EL (cell line): ENCODE data around the gene HAUS7.

Source experiments
- DNase-seq: peaks from one replicate; pipeline ENCODE4 v3.0.0-alpha.2; 2016

Gene HAUS7

GRCh38 chrX:153498453-153498852 is 28.1 kb upstream of the HAUS7 start:
- DNase-seq = no peak

GRCh38 chrX:153496590-153496959 is 26.2 kb upstream of the HAUS7 start:
- no peak for DNase-seq

GRCh38 chrX:153495903-153496589 is 25.7 kb upstream of the HAUS7 start:
- no peak for DNase-seq

DNA sequence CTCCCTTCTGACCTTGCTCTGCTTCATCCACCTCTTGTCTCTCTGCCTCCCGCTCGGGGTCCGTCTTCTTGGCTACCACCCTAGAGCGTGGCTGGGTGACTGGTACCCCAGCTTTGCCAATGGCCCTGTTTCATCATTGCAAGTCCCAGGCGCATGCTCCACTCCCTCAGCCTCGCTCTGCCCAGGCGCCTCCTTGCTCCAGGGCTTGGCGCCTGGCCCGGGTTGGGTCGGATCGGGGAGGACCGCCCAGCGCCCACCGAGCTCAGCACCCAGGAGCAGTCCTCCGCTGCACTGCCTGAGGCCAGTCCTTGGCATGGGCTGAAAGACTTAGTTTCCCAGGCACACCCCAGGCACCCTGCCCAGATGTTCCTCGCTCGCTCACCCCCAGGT is 25.0 kb upstream of the HAUS7 start:
- peak; percentile 68 for DNase-seq

- DNase-seq = peak; percentile 65
Observed at GRCh38 chrX:153494541-153495361, 24.4 kb upstream of the HAUS7 start, which contains the start of gene BGN. Gene BGN (plus strand): TSS chrX:153494980. CDS start chrX:153504632, 9,652 bp downstream.

DNA sequence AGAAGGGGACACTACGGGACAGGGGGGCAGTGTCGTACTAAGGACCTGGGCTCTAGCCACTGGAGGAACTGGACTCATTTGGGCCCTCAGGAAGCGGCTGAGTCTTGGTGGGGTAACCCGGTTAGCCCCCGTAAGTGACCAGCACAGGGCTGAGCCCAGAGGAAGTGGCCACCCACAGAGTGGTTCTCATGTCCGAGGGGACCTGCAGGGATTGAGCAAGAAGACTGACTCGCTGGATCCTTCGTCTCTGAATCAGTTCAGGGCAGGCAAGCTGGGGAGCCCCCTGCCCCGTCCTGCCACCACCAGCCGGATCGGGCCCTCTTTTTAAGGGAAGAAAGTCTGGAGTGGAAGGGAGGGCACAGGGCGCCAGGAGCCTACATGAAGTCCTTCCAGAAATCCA is 23.7 kb upstream of the HAUS7 start:
- DNase-seq = peak; percentile 34

- no peak for DNase-seq
Observed at GRCh38 chrX:153493085-153493484, 22.7 kb upstream of the HAUS7 start.

DNA sequence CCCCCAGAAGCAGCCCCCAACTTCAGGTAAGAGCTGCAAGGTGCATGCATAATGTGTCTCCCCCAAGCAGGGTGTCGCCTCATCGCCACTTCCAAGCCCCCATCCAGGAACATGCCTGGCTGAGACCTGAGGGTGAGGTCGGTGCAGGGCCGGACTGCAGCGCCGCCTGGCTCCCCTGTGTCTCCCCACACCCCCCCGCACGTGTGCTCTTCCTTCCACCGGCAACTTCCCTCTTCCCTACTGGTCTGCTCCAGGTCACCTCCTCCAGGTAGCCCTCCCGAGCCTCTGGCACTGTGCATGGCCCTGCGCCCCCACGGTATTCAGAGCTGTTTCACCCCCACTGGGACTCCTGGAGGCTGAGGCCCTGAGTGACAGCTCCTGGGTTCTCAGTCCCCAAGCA is 22.2 kb upstream of the HAUS7 start:
- DNase-seq = no peak

- DNase-seq = no peak
Observed at GRCh38 chrX:153491918-153492317, 21.5 kb upstream of the HAUS7 start.

DNA sequence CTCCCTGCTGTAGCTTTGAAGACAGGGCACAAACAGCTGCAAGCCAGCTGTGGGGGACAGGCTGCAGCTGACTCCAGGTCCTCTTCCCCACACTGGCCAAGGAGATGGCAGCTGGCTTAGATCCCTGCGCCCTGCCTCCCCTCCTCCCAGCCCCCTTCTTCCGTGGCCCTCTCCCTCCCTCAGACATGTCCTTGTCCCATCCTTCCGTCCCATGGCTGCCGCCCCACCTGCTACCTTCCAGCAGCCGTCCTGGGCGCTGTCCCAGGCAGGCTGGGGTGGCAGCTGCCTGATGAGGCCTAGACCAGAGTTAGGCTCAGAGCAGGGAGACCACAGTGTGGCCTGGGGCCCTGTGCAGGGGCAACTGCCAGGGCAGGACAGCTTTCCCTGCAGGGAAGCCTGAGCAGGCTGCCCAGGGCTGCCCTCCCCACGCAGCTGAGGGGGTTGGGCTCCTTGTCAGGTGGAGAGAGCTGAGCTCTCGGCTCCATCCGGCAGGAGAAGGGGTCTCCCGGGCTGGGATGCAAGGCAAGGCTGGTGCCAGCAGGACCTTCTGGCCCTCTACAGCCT is 21.1 kb upstream of the HAUS7 start:
- no peak for DNase-seq

DNA sequence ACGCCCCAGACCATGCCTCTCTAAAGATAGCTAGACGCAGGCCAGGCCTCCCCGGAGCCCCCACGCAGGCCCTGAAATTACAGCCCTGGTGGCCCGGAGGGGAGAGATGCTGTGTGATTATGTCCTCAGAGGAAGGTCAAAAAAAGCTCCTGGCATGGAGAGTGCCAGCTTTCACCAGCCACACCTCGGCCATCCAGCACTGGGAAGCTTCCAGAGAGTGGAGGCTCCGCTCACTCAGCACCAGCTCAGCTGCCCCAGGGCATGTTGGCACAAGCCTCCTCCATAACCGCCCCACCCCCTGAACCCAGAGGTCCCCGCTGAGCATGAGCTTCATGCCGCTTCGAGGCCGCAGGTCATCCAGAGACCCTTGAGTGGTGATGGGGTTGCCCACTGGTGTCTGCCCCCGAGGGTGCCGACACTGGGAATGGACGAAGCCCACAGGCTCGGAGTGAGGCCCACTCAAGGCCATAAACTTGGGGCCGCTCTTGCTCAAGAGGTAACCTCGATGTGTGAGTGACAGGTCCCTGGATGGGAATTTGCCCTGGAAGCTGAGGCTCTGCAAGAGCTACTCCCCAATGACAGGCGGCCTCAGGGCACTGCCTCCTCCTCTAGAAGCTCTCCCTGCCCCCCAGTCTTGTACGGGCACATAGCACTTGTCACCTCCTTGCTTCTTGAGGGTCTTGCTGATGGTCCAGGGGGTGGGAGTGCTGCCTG is 20.0 kb upstream of the HAUS7 start:
- no peak for DNase-seq

DNA sequence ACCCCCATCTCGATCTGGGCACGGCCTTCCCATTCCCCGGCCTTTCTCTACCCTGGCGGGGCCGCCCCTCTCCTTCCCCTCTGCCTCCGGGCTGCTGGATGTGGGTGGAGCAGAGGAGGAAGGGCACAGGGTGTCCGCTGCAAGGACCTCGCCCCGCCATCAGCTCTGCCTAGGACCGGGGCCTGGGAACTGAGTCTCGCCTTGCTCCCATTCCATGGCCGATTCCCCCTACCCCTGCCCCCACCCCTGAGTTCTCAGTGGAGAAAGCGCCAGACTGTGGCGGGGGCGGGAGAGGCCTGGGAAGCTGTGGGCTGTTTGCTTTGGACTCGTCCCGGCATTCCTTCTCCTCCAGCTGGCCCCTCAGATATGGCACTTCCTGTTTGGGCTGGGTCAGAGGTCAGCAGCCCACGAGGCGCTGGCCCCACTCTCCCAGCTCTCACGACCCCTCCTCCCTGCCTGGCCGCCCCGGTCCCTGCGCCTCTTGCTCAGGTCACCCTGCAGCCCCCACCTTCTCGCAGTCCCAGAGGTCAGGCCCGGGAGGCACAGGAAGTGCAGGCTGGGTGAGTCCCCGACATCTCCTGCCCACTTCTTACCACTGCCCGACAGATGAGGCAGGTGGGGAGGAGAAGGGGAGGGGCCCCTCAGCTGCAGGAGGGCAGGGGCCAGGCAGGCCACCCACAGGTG is 18.0 kb upstream of the HAUS7 start:
- peak; percentile 56 for DNase-seq

- DNase-seq = no peak
Observed at GRCh38 chrX:153487590-153488071, 17.3 kb upstream of the HAUS7 start.

DNA sequence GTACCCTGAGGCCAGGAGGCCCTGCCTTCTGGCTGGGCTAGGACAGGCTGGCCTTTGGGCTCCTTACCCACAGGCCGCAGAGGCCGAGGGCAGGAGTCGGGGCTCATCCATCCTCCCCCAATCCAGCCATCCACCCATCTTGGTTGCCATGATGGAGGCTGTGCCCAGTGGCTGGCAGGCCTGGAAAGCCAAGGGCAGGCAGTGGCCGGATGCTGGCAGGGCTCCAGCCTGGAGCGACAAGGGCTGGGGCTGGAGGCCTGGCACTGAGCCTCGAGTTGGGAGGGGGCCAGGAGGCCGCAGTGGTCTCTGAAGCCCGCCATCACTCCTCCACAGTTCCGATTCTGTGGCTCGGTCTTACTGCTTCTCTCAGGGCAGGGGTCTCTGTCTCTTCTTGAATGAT is 15.8 kb upstream of the HAUS7 start:
- no peak for DNase-seq

DNA sequence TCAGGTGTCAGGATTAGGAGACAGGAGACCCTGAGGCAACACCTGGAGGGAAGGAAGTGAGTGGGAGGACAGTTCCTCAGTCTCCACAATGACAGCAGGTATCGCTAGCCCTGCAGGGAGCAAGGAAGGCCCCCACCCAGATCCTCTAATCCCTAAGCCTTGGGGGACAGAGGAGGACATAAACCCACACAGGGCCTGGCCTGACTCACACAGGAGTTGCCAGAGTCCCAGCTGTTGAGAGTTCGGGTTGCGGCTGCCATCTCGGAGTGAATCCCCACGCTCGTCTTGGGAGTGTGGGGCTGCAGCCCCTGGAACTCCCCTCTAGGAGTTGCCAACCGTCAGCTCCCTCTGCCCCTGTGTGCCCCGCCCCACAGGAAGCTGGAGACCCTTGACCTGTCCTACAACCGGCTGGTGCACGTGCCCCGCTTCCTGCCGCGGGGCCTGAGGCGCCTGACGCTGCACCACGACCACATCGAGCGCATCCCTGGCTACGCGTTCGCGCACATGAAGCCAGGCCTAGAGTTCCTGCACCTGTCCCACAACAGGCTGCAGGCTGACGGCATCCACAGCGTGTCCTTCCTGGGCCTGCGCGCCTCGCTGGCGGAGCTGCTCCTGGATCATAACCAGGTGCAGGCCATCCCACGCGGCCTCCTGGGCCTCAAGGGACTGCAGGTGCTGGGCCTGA is 15.2 kb upstream of the HAUS7 start:
- no peak for DNase-seq

DNA sequence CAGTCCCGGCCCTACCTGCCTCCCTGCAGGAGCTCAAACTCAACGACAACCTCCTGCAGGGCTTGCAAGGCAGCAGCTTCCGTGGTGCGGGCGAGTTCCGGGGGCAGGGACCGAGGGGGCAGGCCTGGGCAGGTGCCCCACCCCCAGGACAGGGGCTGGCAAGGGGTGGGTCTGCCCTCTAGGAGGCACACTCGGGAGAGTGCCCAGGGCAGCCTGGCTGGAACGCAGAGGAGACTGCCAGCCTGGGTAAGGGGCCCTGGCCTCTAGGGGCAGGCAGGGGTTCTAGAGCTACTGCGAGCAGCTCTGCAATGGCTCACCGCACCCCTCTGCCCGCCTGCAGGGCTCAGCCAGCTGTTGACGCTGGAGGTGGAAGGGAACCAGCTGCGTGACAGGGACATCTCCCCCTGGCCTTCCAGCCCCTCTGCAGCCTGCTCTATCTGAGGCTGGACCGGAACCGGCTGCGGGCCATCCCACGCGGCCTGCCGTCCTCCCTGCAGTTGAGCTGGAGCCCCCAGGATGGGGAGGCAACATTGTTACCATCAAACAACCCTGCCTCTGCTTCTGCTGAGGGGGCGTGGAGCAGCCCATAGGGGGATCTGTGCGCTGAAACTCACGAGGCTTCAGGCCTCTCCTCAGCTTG is 12.1 kb upstream of the HAUS7 start:
- DNase-seq = no peak

DNA sequence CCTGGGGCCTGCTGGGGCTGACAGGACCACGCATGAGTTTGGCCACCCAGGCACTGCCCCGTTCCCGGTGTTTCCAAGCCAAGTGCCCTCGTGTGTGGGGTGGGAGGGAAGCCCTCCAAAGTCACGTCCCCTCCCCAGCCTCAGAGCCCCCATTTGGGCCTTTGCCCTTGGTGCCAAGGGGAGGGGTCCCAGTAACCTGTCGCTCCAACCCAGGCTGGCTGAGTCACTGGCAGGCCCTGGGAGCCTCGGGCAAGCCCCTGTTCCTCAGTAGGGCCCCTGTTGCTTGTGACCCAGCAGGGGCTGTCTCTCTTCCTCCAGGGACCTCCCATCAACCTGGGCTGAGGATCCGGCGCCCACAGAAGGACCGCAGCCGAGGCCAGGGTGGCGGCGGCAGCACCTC is 10.7 kb upstream of the HAUS7 start:
- no peak for DNase-seq

DNA sequence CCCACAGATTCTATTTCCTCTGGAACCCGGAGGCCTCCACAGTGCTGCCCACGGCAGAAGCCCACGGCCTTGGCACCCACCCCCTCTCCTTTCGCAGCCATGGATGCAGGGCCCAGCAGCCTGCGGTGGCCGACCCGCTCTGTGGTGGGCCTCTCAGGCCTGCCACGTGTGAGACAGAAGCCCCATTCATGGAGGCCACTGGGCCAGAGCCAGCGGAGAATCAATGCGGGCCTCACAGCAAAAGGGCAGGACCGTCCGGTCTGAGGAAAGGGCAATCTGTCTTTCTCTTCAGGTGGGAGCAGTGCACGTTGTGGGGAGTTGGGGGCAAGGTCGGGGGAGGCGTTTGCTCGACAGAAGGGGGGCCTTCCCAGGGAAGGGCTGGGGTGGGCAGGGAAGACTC is 8.4 kb upstream of the HAUS7 start:
- DNase-seq = no peak

DNA sequence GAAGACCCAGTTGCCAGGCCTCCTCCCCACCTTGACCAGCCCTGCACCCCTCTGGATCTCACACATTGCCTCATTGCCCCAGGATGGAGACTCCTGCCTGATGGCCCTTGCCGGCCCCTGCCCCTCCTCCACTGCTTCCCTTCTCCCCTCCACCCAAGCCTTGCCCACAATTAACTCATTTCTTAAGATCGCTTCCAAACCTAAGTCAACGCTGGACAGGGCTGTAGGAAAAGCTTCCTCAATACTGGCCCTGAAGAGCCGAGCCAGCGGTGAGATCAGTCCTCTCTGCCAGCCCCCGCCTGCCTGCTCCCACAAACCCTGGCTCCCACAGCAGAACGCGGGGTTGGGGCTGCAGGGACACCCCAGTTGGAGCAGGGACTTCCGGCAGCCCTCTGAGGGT is 7.5 kb upstream of the HAUS7 start:
- DNase-seq = no peak

GRCh38 chrX:153477364-153477857 is 7.0 kb upstream of the HAUS7 start:
- peak; percentile 13 for DNase-seq

GRCh38 chrX:153476666-153477363 is 6.4 kb upstream of the HAUS7 start:
- DNase-seq = peak; percentile 68
